GM12892 (cell line): ENCODE data around the gene GRK3.
"Not testable (repeated sequence)": the region's sequence is repeated elsewhere in the genome, so short reads cannot be mapped to it uniquely, and the experiment has no call there.

Experiments
- DNase-seq: peaks from one replicate; pipeline ENCODE4 v3.0.0; 2011; ENCODE audit not compliant: insufficient read length
- FAIRE-seq: peaks from 2 replicates; lab custom pipeline; 2011; peaks lifted over from hg19 to GRCh38; lab: Jason Lieb, UNC
- POLR2A ChIP-seq: IDR thresholded peaks from 2 replicates; pipeline ENCODE4 v1.6.1; 2011; ENCODE audit warnings: low read depth, low read length, control low read depth
- POLR2AphosphoS5 ChIP-seq: IDR thresholded peaks from 2 replicates; pipeline ENCODE4 v1.6.1; 2011; ENCODE audit warnings: low read depth, low read length, control low read depth
- TAF1 ChIP-seq: IDR thresholded peaks from 2 replicates; pipeline ENCODE4 v1.6.1; 2011; ENCODE audit warnings: low read depth, mild to moderate bottlenecking, control low read depth, low read length, borderline replicate concordance

The GRK3 gene

DNA sequence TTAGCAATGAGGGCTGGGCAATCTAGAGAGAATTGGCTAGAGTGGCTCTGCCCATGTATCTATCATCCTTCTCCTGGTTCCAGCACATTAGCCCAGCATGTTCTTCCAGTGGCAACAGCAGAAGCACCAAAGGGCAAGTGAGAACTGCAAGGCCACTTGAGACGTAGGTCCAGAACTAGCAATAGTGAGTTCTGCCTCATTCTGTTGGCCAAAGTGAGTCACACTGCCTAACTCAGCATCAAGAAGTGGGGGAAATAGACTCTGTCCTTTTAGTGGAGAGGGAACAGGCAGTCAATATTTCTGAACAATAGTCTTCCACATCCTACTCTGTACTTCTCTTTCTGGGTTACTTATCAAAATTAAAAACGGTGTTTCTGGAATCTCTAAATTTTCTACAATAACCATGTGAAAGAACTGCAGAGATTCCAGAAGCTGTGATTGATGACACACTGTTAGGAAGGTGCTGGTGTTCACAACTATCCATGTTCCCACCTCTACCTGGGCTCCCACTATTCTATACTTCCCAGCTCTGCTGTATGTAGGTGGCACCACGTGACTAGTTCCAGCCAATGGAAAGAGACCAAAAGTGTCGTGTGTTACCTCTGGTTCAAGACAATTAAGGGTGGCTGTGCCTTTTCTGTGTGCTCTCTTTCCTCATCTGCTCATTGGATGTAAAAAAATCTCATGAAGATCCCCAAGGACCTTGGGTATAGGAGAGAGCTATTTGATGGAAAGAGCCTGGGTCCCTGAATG lies 23.4 kb upstream of the GRK3 start:
- FAIRE-seq (no peak), DNase-seq (no peak)
- no peak for TF ChIP-seq TAF1
- no peak for TF ChIP-seq POLR2AphosphoS5
- no peak for TF ChIP-seq POLR2A

DNA sequence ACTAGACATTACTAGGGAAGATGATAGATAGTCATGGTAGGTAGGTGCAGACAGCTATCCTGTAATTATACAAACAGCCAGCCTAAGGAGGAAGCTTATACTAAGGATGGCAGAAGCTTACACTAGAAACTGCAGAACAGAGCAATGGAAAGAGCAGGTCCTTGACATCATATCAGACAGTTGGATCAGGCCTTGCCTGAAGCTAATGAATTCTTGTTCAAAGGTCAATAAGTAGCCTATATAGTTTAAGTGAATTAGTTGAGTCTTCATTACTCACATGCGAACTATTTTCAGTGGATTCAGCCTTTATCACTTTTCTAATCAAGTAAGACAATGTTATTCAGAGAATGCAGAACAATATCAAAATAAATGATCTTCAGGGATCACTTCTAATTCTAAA lies 22.3 kb upstream of the GRK3 start:
- TF ChIP-seq TAF1 (no peak), POLR2A (no peak), POLR2AphosphoS5 (no peak)
- FAIRE-seq, result no peak
- DNase-seq, result no peak

DNA sequence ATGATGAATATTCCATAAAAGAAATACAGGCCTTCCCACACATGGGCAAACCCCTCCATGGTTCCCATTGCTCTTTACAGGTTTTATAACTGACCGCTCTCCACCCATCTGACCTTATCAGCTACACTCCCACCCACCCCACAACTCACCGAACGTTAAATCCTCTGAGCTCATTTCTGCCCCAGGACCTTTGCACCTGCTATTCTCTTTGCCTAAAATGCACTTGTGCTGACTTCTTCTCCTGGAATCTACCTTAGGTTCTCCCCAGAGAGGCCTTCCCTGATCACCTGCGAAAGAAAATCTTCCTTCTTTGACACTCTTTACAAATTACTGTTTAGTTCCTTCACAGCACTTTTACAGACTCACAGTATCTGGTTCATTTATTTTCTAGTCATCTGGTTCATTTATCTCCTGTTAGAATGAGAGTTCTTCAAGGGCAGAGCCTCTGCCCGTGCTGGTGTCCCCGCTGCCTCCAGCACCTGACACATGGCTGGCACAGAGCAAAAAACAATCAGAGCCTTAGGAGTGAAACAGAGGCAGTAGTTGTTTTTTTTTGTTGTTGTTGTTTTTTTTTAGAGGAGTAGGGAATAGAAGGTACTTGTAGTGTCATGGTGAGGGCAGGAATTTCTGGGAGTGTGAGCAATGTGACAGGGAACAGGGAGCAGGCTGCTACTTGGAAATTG lies 21.6 kb upstream of the GRK3 start:
- DNase-seq (no peak), FAIRE-seq (no peak)
- TF ChIP-seq POLR2AphosphoS5 (no peak), POLR2A (no peak), TAF1 (no peak)

DNA sequence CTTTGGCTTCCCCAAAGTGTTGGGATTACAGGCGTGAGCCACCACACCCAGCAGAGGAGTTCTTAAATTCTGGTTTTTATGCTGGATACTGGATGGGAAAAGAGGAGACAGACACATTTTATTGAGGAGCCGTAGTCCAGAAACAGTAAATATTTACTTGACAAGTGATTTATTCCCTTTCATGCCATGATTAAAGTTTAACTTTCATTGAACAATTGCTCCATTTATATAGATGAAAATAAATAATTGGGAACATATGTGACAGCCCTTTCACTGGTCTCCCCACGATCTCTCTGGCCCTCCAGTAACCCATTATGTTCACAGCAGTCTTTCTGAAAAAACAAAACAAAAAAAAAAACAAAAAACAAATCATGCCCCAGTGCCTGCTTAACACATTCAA lies 19.3 kb upstream of the GRK3 start:
- FAIRE-seq, result no peak
- TF ChIP-seq POLR2AphosphoS5, result no peak
- TF ChIP-seq POLR2A, result no peak
- no peak for TF ChIP-seq TAF1

DNA sequence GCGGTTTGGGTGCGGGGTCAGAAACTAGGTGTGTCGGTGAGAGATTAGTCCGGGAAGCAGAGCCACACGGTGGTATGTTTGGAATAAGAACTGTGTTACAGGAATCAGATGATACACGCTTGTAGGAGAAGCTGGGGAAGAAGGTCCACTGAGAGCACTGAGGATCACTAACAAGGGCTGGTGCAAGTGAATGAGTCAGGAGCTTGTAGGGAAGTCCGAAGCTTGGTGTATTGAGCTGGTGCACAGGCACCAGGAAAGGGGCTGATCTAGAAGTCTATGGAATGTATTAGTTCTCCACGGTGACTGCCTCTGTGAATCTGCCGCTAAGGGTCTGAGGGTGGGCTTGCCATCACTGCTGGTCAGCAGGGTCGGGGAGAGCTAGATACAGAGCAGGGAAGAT lies 18.8 kb upstream of the GRK3 start:
- FAIRE-seq (no peak), DNase-seq (no peak)
- no peak for TF ChIP-seq TAF1
- no peak for TF ChIP-seq POLR2AphosphoS5
- TF ChIP-seq POLR2A, result no peak

More for the DNA sequence above, 19.3 kb upstream of the GRK3 start:
- DNase-seq, result no peak

DNA sequence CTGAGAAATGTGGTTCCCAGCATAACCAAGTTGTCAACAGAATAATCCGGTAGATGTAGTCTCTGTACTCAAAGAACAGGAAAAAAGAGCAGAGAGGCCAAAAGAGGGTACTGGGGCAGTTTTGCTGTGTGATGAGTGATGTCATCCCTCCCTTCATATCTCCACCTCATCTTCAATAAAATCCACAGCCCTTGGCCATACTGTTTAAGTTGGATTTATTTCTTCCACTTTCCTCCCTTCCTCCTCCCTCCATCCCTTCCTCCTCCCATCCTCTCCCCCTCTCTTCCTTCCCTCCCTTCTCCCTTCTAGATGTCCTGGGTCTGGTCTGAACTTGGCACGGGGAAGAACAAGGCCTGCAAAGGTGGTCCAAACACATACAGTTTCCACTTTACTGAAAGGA lies 18.2 kb upstream of the GRK3 start:
- FAIRE-seq, result no peak
- TF ChIP-seq TAF1, result no peak
- TF ChIP-seq POLR2A, result no peak
- no peak for TF ChIP-seq POLR2AphosphoS5
- no peak for DNase-seq

DNA sequence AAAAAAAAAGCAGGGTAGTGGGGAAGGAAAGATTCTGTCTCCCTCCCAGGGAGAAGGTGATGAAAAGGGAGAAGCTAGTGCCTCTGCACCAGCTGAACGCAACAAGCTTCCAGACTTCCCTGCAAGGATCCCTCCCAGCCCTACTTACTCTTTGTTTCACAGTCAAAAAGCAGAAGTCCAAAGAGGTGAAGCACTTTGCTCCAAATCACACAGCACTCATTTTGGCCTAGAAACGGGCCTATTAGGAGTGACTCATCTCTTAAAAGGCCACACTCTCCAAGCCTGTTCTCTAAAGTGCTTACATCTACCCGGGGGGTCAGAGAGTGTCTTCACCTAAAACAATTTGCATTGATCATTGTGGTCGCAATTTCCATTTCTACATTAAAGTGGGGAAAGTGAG lies 17.7 kb upstream of the GRK3 start:
- DNase-seq (no peak), FAIRE-seq (no peak)
- no peak for TF ChIP-seq TAF1
- TF ChIP-seq POLR2A, result no peak
- TF ChIP-seq POLR2AphosphoS5, result no peak

DNA sequence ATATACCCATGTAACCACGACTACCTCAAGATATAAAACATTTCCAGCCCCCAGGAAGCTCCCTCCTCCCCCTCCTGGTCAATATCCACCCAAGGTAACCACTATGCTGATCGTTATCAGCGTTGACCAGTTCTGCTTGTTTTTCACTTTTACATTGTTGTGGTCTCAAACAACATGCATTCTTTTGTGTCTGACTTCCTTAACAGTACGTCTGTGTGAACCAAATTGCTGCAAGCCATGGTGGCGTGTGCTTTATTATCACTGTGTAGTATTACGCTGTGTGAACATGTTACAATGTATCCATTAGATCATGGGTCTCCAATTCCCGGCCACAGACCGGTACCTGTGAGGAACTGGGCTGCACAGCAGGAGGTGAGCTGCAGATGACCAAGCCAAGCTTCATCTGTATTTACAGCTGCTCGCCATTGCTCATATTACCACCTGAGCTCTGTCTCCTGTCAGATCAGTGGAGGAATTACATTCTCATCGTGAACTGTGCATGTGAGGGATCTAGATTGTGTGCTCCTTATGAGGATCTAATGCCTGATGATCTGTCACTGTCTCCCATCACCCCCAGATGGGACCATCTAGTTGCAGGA lies 15.5 kb upstream of the GRK3 start:
- DNase-seq (no peak), FAIRE-seq (no peak)
- TF ChIP-seq POLR2AphosphoS5 (no peak), TAF1 (no peak), POLR2A (no peak)

DNA sequence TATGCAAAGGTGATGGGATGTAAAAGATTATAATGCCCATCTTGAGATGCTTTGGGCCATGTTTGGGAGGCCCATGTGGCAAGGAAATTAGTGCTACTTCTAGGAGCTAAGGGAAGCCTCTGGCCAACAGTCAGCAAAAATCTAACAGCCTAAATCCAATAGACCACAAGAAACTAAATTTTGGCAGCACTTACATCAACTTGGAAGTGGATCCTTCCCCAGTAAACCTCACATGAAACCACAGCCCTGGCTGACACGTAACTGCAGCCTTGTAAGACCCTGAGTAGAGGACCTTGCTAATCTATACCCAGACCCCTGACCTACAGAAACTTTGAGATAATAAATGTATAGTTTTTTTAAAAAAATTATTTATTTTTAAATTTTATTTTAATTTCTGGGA lies 13.1 kb upstream of the GRK3 start:
- no peak for TF ChIP-seq POLR2A
- TF ChIP-seq POLR2AphosphoS5, result no peak
- no peak for TF ChIP-seq TAF1
- FAIRE-seq (no peak), DNase-seq (no peak)

DNA sequence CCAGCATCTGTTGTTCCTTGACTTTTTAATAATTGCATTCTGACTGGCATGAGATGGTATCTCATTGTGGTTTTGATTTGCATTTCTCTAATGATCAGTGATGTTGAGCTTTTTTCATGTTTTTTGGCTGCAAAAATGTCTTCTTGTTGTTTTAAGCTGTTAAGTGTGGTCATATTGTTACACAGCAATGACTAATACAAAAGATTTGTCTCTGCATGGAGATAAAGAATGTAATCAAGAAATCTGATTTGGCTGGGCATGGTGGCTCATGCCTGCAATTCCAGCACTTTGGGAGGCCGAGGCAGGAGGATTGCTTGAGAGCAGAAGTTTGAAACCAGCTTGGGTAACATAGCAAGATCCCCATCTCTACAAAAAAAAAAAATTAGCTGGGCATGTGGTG lies 12.1 kb upstream of the GRK3 start:
- FAIRE-seq, DNase-seq: not testable (repeated sequence)

DNA sequence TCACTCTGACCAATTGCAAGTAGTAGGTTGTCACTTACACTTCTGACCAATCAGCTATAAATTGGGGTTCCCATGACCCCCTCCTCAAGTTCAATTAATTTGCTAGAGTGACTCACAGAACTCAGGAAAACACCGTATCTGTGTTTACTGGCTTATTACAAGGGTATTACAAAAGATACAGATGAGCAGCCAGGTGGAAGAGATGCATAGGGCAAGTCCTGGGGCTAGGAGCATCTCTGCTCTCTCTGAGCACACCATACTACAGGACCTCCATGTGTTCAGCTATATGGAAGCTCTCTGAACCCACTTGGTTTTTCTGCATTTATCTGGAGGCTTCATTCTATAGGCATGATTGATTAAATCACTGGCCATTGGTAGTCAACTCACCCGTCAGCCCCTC lies 11.3 kb upstream of the GRK3 start:
- no peak for FAIRE-seq
- no peak for DNase-seq
- TF ChIP-seq TAF1, result no peak
- TF ChIP-seq POLR2AphosphoS5, result no peak
- TF ChIP-seq POLR2A, result no peak

DNA sequence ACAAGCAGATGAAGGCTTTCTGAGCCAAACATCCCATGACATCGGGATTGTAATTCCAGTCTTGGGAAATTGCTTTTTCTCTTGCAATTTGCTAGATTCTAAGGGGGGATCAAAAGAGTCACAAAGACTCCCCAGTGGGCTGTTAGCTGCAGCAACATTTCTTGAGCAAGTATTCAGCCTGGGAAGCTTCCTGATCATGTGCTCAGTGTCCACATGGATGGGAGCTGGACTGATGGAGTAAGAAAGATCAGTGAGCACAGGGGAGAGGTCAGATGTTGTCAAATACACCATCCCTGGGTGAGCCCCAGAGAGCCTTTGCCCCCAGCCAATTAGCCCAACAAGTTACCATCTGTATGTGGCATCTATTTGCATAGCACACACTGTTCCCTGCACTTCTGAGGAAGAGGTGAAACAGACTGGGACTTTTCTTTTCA lies 10.2 kb upstream of the GRK3 start:
- FAIRE-seq (no peak), DNase-seq (no peak)
- TF ChIP-seq TAF1 (no peak), POLR2A (no peak), POLR2AphosphoS5 (no peak)
